Activated naive CD4-positive, alpha-beta T cell treated with anti-CD3 and anti-CD28 coated beads, Interleukin-2, amount 50 U/mL, for 24 hours (primary cell): Measurements from ENCODE around the gene MT1F.
"Not testable (repeated sequence)": the region's sequence is repeated elsewhere in the genome, so short reads cannot be mapped to it uniquely, and the experiment has no call there.

Experiments used
- H3K27ac Mint-ChIP-seq: one replicate; pipeline ENCODE4 v1.8.0; 2021; ENCODE audit warnings: mild to moderate bottlenecking, mixed read lengths
- H3K27me3 Mint-ChIP-seq: one replicate; pipeline ENCODE4 v1.8.0; 2021; ENCODE audit warnings: mixed read lengths
- H3K36me3 Mint-ChIP-seq: one replicate; pipeline ENCODE4 v1.8.0; 2021; ENCODE audit warnings: mixed read lengths
- H3K4me1 Mint-ChIP-seq: one replicate; pipeline ENCODE4 v1.8.0; 2021; ENCODE audit warnings: mixed read lengths
- H3K4me3 Mint-ChIP-seq: one replicate; pipeline ENCODE4 v1.8.0; 2021; ENCODE audit warnings: mild to moderate bottlenecking, mixed read lengths
- H3K9me3 Mint-ChIP-seq: one replicate; pipeline ENCODE4 v1.8.0; 2021; ENCODE audit warnings: mixed read lengths

The MT1F gene

GRCh38 chr16:56649820-56650219 lies 7.9 kb upstream of the MT1F start:
- Mint-ChIP-seq H3K27me3 (peaks cover 4% of the 10 kb centered on the region), H3K27ac (no peak overlapping the region), H3K36me3 (no peaks in the 10 kb centered on the region), H3K4me1 (no peaks in the 10 kb centered on the region), H3K9me3 (no peaks in the 10 kb centered on the region), H3K4me3 (no peak overlapping the region)

GRCh38 chr16:56651586-56651985 lies 6.2 kb upstream of the MT1F start, which contains the start of gene MT1B:
MT1B (plus strand) TSS chr16:56651886; CDS start chr16:56651954, 68 bp downstream.
- Mint-ChIP-seq H3K27me3 (peaks cover 4% of the 10 kb centered on the region), H3K27ac (no peak within 1 kb of the TSS), H3K9me3 (no peaks in the 10 kb centered on the region), H3K4me1 (no peaks in the 10 kb centered on the region), H3K4me3 (no peak within 1 kb of the TSS), H3K36me3 (no peaks in the 10 kb centered on the region)

DNA sequence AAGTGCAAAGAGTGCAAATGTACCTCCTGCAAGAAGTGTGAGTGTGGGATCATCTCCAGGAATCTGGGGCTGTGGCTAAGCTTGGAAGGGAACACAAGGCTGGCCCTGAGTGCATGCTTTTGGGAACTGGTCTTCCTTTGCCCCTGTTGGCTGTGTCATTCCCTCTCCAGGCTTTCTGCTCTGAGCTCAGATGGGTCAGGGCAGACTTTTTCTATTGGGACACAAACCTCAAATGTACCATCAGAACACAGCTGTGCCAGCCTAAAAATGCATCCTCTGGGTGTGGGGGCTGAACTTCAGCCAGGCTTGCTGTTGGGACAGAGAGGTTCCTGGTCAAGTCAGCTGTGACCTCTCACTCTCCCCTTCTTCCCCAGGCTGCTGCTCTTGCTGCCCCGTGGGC lies 5.2 kb upstream of the MT1F start:
- no peaks in the 10 kb centered on the region for H3K9me3 Mint-ChIP-seq
- peaks cover 1% of the 10 kb centered on the region for H3K27me3 Mint-ChIP-seq
- peaks cover 3% of the 10 kb centered on the region for H3K4me1 Mint-ChIP-seq
- no peak overlapping the region for H3K27ac Mint-ChIP-seq
- no peaks in the 10 kb centered on the region for H3K36me3 Mint-ChIP-seq
- H3K4me3 Mint-ChIP-seq: no peak overlapping the region

DNA sequence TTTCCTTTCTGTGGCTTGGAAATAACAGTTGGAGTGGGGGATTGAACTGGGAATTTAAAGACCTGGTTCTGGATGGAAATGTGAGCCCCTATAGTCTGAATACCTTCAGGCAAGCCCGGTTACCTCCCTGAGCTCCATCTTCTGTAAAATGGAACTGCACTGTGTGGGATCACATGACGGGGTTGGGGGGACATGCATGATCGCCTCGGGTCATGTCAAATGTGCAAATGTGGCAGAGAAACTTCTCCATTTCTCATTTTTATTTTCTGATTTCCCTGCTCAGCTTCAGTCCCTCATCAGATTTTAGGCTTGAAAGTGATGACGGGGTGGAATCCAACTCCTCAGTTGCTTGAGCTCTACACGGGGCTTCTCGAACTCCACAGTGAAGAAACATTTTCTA lies 4.5 kb upstream of the MT1F start:
- no peaks in the 10 kb centered on the region for H3K9me3 Mint-ChIP-seq
- no peaks in the 10 kb centered on the region for H3K36me3 Mint-ChIP-seq
- H3K4me1 Mint-ChIP-seq: peaks cover 9% of the 10 kb centered on the region
- H3K27me3 Mint-ChIP-seq: peaks cover 1% of the 10 kb centered on the region
- no peak overlapping the region for H3K4me3 Mint-ChIP-seq
- H3K27ac Mint-ChIP-seq: no peak overlapping the region

DNA sequence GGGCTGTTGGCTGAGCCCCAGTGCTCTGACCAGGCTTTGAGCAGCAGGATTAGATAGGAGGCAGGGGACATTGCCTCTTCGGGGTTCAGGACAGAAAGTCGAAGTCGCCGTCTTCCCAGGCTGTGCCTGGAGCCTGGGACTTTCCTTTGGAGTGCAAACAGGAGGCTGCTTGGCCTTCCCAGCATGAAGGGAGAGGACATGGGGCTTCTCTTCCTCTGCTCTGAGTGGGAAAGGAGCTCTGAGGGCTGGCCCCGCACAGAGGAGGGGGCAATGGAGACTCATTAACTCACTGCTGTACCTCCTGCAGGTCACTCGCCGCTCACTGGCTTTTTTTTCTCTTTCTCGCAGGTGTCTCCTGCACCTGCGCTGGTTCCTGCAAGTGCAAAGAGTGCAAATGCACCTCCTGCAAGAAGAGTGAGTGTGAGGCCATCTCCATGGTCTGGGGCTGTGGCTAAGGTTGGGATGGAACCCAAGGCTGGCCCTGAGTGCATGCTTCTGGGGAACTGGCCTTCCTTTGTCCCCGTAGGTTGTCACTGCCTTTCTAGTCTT lies 642 bp downstream of the MT1F start:
- Mint-ChIP-seq H3K27ac (no peak overlapping the region), H3K9me3 (no peaks in the 10 kb centered on the region), H3K4me1 (peaks cover 38% of the 10 kb centered on the region), H3K27me3 (no peaks in the 10 kb centered on the region), H3K4me3 (peak overlapping the region; percentile 96), H3K36me3 (no peaks in the 10 kb centered on the region)

GRCh38 chr16:56662357-56663354 lies 4.9 kb downstream of the MT1F start:
- Mint-ChIP-seq H3K4me3 (peak overlapping the region; percentile 88), H3K27ac (peak overlapping the region; percentile 95), H3K36me3 (no peaks in the 10 kb centered on the region), H3K9me3 (no peaks in the 10 kb centered on the region), H3K4me1 (peaks cover 37% of the 10 kb centered on the region), H3K27me3 (peaks cover 9% of the 10 kb centered on the region)

DNA sequence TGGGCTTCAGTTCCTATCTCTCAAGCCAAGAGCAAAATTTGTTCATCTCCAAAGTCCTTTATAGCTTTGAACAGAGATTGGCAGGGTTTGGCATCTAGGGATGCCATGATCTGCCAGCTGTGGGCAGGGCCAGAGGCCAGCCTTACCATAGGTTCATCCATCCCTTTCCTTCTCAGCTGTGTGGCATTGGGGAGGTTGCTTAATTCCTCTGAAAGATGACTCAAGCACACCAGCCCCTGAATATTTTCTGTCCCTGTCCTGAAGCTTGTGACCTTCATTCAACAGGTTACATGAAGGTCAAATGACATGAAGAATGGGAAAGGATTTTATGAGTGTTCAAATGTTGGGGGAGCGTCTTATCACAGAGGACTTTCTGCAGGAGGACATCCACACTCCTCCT lies 6.7 kb downstream of the MT1F start:
- Mint-ChIP-seq H3K27ac (no peak overlapping the region), H3K36me3 (no peaks in the 10 kb centered on the region), H3K27me3 (peaks cover 24% of the 10 kb centered on the region), H3K4me3 (no peak overlapping the region), H3K9me3 (no peaks in the 10 kb centered on the region), H3K4me1 (peaks cover 37% of the 10 kb centered on the region)

- not testable (repeated sequence) for H3K27ac Mint-ChIP-seq, H3K36me3 Mint-ChIP-seq, H3K9me3 Mint-ChIP-seq, H3K4me3 Mint-ChIP-seq
- Mint-ChIP-seq H3K4me1 (peaks cover 38% of the 10 kb centered on the region), H3K27me3 (peaks cover 27% of the 10 kb centered on the region)
These were observed 7.8 kb downstream of the MT1F start for GRCh38 chr16:56665286-56666261.

DNA sequence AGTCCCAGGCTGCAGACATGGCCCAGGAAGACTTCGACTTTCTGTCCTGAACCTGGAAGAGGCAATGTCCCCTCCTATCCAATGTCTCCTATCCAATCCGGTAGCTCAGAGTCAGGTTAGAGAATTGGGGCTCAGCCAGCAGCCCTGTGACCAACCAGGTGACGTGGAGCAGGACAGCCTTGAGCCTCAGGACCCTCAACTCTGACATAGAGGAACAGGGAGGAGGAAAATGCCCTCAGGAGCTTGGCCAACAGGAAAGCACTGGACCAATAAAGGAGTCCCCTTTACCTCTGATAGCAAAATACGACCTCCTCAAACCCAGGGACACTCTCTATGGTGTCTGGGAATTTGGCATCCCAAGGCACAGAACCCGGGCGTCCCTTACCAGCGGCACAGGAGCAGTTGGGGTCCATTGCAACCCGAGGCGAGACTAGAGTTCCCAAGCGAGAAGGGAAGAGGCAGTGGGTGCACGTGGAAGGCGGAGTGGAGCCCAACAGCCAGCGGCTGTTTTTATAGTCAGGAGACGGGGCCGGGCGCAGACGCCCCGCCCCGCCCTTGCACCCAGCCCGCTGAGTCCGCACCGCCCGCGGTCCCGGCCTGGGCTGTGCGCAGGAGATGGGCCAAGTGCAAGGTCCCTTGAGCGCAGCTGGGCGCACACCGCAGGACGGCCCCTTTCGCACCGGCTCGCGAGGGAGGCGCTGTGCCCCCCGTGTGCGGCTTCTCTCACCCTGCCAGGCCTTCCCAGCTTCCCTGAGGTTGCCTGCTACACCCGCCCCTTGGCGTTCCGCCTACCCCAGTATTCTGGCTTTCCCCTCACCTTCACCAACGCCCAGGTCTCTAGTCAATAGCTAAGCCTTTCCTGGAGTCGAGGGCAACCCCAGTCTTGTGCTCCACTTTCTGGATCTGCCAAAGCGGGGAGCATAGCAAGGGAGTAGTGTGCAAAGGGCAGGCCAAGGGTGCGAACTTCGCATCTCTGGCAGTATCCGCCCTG lies 10.1 kb downstream of the MT1F start, which contains the start of gene MT1G:
MT1G (minus strand) TSS at position 485 of the 991 bp plus-strand sequence; CDS start at position 413, 72 bp downstream.
- H3K4me3 Mint-ChIP-seq: peak within 1 kb of the TSS; percentile 52
- H3K27me3 Mint-ChIP-seq: peaks cover 36% of the 10 kb centered on the region
- H3K27ac Mint-ChIP-seq: no peak within 1 kb of the TSS
- no peaks in the 10 kb centered on the region for H3K9me3 Mint-ChIP-seq
- no peaks in the 10 kb centered on the region for H3K36me3 Mint-ChIP-seq
- peaks cover 22% of the 10 kb centered on the region for H3K4me1 Mint-ChIP-seq

GRCh38 chr16:56669005-56669839 lies 11.5 kb downstream of the MT1F start, which contains the start of gene MT1H:
MT1H (plus strand) TSS chr16:56669814; CDS start chr16:56669885, 71 bp downstream.
- Mint-ChIP-seq H3K27ac (no peak within 1 kb of the TSS), H3K36me3 (no peaks in the 10 kb centered on the region), H3K4me1 (peaks cover 21% of the 10 kb centered on the region), H3K4me3 (peak within 1 kb of the TSS; percentile 37), H3K9me3 (no peaks in the 10 kb centered on the region), H3K27me3 (peaks cover 38% of the 10 kb centered on the region)

DNA sequence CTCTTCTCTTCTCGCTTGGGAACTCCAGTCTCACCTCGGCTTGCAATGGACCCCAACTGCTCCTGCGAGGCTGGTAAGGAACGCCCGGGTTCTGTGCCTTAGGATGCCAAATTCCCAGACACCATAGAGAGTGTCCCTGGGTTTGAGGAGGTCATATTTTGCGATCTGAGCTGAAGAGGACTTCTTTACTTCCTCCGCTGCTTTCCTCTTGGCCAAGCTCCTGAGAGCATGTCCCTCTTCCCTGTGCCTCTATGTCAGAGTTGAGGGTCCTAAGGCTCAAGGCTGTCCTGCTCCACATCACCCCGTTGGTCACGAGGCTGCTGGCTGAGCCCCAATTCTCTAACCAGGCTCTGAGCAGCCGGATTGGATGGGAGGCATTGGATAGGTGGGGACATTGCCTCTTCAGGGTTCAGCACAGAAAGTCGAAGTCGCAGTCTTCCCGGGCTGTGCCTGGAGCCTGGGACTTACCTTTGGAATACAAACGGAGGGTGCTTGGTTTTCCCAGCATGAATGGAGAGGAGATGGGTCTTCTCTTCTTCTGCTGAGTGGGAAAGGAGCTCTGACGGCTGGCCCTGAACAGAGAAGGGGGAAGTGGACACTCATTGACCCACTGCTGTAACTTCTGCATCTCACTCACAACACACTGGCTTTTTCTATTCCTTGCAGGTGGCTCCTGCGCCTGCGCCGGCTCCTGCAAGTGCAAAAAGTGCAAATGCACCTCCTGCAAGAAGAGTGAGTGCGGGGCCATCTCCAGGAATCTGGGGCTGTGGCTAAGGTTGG lies 12.3 kb downstream of the MT1F start:
- H3K36me3 Mint-ChIP-seq: no peaks in the 10 kb centered on the region
- H3K4me1 Mint-ChIP-seq: peaks cover 22% of the 10 kb centered on the region
- H3K27me3 Mint-ChIP-seq: peaks cover 36% of the 10 kb centered on the region
- H3K4me3 Mint-ChIP-seq: no peak overlapping the region
- H3K27ac Mint-ChIP-seq: no peak overlapping the region
- no peaks in the 10 kb centered on the region for H3K9me3 Mint-ChIP-seq

DNA sequence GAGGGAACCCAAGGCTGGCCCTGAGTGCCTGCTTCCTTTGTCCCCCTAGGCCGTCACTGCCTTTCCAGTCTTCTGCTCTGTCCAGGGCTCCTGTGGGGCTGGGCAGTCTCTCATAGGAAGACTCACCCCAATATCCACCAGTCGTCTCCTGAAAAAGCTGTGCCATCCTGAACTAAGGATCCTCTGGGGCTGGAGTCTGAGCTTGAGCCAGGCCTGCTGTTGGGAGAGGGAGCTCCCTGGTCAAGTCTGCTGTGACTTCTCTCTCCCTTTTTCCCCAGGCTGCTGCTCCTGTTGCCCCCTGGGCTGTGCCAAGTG lies 12.8 kb downstream of the MT1F start:
- H3K27me3 Mint-ChIP-seq: peaks cover 36% of the 10 kb centered on the region
- H3K36me3 Mint-ChIP-seq: no peaks in the 10 kb centered on the region
- H3K9me3 Mint-ChIP-seq: no peaks in the 10 kb centered on the region
- H3K4me3 Mint-ChIP-seq: no peak overlapping the region
- H3K4me1 Mint-ChIP-seq: peaks cover 27% of the 10 kb centered on the region
- H3K27ac Mint-ChIP-seq: no peak overlapping the region

DNA sequence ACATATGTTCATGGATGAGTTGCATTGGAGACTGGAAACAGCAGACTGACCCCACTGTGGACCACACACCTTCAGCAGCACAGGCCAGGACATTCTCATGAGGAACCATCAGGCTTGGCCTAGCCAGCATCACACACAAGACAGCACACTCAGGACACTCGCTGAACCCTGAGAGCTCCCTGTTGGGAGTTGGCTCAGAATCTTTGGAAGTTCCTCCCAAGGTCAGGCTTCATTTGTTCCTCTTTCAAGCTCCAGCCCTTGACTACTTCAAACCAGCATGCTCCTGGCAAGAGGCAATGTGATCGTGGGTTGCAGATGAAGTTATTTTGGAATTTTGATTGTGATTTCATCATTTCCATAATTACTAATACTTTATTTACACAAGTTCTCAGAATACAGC lies 13.9 kb downstream of the MT1F start:
- Mint-ChIP-seq H3K27me3 (peaks cover 30% of the 10 kb centered on the region), H3K4me1 (peaks cover 28% of the 10 kb centered on the region)
- not testable (repeated sequence) for H3K9me3 Mint-ChIP-seq, H3K4me3 Mint-ChIP-seq, H3K36me3 Mint-ChIP-seq, H3K27ac Mint-ChIP-seq
